Neuronal stem cell (in vitro differentiated cells): ENCODE data around the gene HADHB.

ENCODE experiments used
- DNase-seq: peaks from one replicate; pipeline ENCODE4 v3.0.0-alpha.2; 2013; ENCODE audit warnings: low spot score
- H2AFZ ChIP-seq: one replicate; pipeline ENCODE4 v1.6.1; 2013; ENCODE audit warnings: mild to moderate bottlenecking, low read length, inconsistent platforms
- H2AK5ac ChIP-seq: 2 replicates; pipeline ENCODE4 v1.6.1; 2013; ENCODE audit warnings: low read depth, mild to moderate bottlenecking, inconsistent platforms, low read length, moderate library complexity, mixed read lengths
- H2BK120ac ChIP-seq: 2 replicates; pipeline ENCODE4 v1.6.1; 2013; ENCODE audit warnings: low read depth, mild to moderate bottlenecking, inconsistent platforms, low read length, moderate library complexity, mixed read lengths
- H2BK12ac ChIP-seq: one replicate; pipeline ENCODE4 v1.6.1; 2013; ENCODE audit warnings: low read length, inconsistent platforms
- H2BK15ac ChIP-seq: 2 replicates; pipeline ENCODE4 v1.6.1; 2013; ENCODE audit warnings: mild to moderate bottlenecking, low read length, inconsistent platforms, mixed read lengths
- H2BK5ac ChIP-seq: one replicate; pipeline ENCODE4 v1.6.1; 2013; ENCODE audit warnings: inconsistent platforms, mild to moderate bottlenecking, low read length, moderate library complexity
- H3K14ac ChIP-seq: one replicate; pipeline ENCODE4 v1.6.1; 2013; ENCODE audit warnings: low read length, inconsistent platforms
- H3K18ac ChIP-seq: 2 replicates; pipeline ENCODE4 v1.6.1; 2013; ENCODE audit warnings: low read length, inconsistent platforms
- H3K23ac ChIP-seq: 2 replicates; pipeline ENCODE4 v1.6.1; 2013; ENCODE audit warnings: low read depth, mild to moderate bottlenecking, mixed read lengths, low read length, inconsistent platforms; ENCODE audit not compliant: poor library complexity
- H3K27ac ChIP-seq: replicated peaks from 3 replicates; pipeline ENCODE4 v1.5.1; 2013; ENCODE audit warnings: low read length, inconsistent platforms
- H3K27me3 ChIP-seq, 3 experiments: 2 replicates each; pipeline ENCODE4 v1.6.1; 2013; ENCODE audit warnings: low read length in 3 of 3, mild to moderate bottlenecking in 2 of 3, inconsistent platforms in 1 of 3, low read depth in 1 of 3, mixed read lengths in 1 of 3, moderate library complexity in 1 of 3; ENCODE audit not compliant: control insufficient read depth in 3 of 3, insufficient read depth in 3 of 3
- H3K36me3 ChIP-seq, 2 donors: replicated peaks in 1 of 2; 2 replicates each; pipeline ENCODE4 v1.6.1; 2013; ENCODE audit warnings: low read length in 2 of 2; ENCODE audit not compliant: control insufficient read depth in 2 of 2, insufficient read depth in 2 of 2
- H3K4ac ChIP-seq: 2 replicates; pipeline ENCODE4 v1.6.1; 2013; ENCODE audit warnings: inconsistent platforms, mild to moderate bottlenecking, low read length, moderate library complexity
- H3K4me1 ChIP-seq, 2 donors: 1 replicate in 1 of 2; 2 replicates in 1 of 2; pipeline ENCODE4 v1.6.1; 2013; ENCODE audit warnings: low read length in 2 of 2, low read depth in 1 of 2; ENCODE audit not compliant: control insufficient read depth in 2 of 2, insufficient read depth in 1 of 2
- H3K4me2 ChIP-seq: one replicate; pipeline ENCODE4 v1.6.1; 2013; ENCODE audit warnings: mild to moderate bottlenecking, low read length, inconsistent platforms; ENCODE audit not compliant: insufficient read depth, poor library complexity, severe bottlenecking
- H3K4me3 ChIP-seq, 2 donors: 2 replicates each; pipeline ENCODE4 v1.5.1; 2013; ENCODE audit warnings: low read length in 2 of 2, mild to moderate bottlenecking in 2 of 2, inconsistent platforms in 1 of 2, moderate library complexity in 1 of 2
- H3K79me1 ChIP-seq: one replicate; pipeline ENCODE4 v1.6.1; 2013; ENCODE audit warnings: low read depth, mild to moderate bottlenecking, inconsistent platforms, low read length, moderate library complexity
- H3K9ac ChIP-seq: one replicate; pipeline ENCODE4 v1.6.1; 2013; ENCODE audit warnings: mild to moderate bottlenecking, low read depth, low read length, inconsistent platforms; ENCODE audit not compliant: poor library complexity
- H3K9me3 ChIP-seq, 2 donors: replicated peaks in 1 of 2; 2 replicates each; pipeline versions ENCODE3 to v1.6.1; 2013; ENCODE audit warnings: low read length in 2 of 2, mild to moderate bottlenecking in 2 of 2, inconsistent platforms in 1 of 2, low read depth in 1 of 2, mixed read lengths in 1 of 2, moderate library complexity in 1 of 2; ENCODE audit not compliant: control insufficient read depth in 2 of 2, insufficient read depth in 1 of 2
- H4K8ac ChIP-seq: one replicate; pipeline ENCODE4 v1.6.1; 2013; ENCODE audit warnings: low read depth, mild to moderate bottlenecking, inconsistent platforms, low read length, moderate library complexity
- H4K91ac ChIP-seq: one replicate; pipeline ENCODE4 v1.6.1; 2013; ENCODE audit warnings: low read length, low read depth, mild to moderate bottlenecking, inconsistent platforms; ENCODE audit not compliant: poor library complexity
- WGBS, 2 donors: extraction: QIAGEN DNeasy Blood & Tissue Kit; methylation state at CpG; one replicate each; pipeline ENCODE4 v1.1.7; 2013; ENCODE audit warnings: missing lambda C conversion rate in 2 of 2, mixed read lengths in 1 of 2; ENCODE audit not compliant: insufficient read length in 2 of 2, insufficient replicate concordance in 1 of 2; ENCODE audit errors: extremely low coverage in 2 of 2; 5-methylcytosine and 5-hydroxymethylcytosine counted together

HADHB gene

GRCh38 chr2:26243470-26244308 is 1.1 kb upstream of the HADHB start:
- no peak overlapping the region for H4K91ac ChIP-seq
- H3K36me3 ChIP-seq: peaks cover 0 to 4% of the 10 kb centered on the region in 2 donors
- H3K23ac ChIP-seq: no peak overlapping the region
- peaks cover 11% of the 10 kb centered on the region for H3K79me1 ChIP-seq
- no peaks in the 10 kb centered on the region for H3K9me3 ChIP-seq
- no peak overlapping the region for H2BK12ac ChIP-seq
- peak overlapping the region; percentile 89 for H2BK5ac ChIP-seq
- no peak overlapping the region for H3K14ac ChIP-seq
- peak overlapping the region; percentile 86 for H3K9ac ChIP-seq
- no peak overlapping the region for H2BK15ac ChIP-seq
- no peak overlapping the region for H2BK120ac ChIP-seq
- H2AK5ac ChIP-seq: no peak overlapping the region
- H3K18ac ChIP-seq: peak overlapping the region; percentile 90
- DNase-seq: peak; percentile 37
- peak overlapping the region; percentile 79 for H3K27ac ChIP-seq
- no peak overlapping the region for H3K4ac ChIP-seq
- H4K8ac ChIP-seq: no peak overlapping the region
- peak overlapping the region; percentile 73 to 87 for H3K4me3 ChIP-seq
- H3K4me2 ChIP-seq: peak overlapping the region; percentile 69
- no CpG with 5 or more reads among the region's 22 CpGs for WGBS, 2 donors
- H3K27me3 ChIP-seq: peaks cover 0 to 2% (median 0%) of the 10 kb centered on the region in 3 experiments
- peaks cover 0 to 5% of the 10 kb centered on the region in 2 donors for H3K4me1 ChIP-seq
- peak overlapping the region; percentile 97 for H2AFZ ChIP-seq

GRCh38 chr2:26245231-26245732 is 543 bp downstream of the HADHB start:
- no peak overlapping the region for H2BK15ac ChIP-seq
- peak; percentile 30 for DNase-seq
- H3K4me2 ChIP-seq: peak overlapping the region; percentile 69
- peak overlapping the region; percentile 46 for H3K18ac ChIP-seq
- no peak overlapping the region for H2BK120ac ChIP-seq
- peak overlapping the region; percentile 39 for H3K14ac ChIP-seq
- H2BK5ac ChIP-seq: peak overlapping the region; percentile 89
- no peaks in the 10 kb centered on the region for H3K9me3 ChIP-seq
- H2AFZ ChIP-seq: peak overlapping the region; percentile 97
- no peak overlapping the region for H2BK12ac ChIP-seq
- no peak overlapping the region for H4K91ac ChIP-seq
- H3K79me1 ChIP-seq: peaks cover 11% of the 10 kb centered on the region
- H3K4me1 ChIP-seq: peaks cover 0 to 5% of the 10 kb centered on the region in 2 donors
- H3K36me3 ChIP-seq: no peaks in the 10 kb centered on the region
- peaks cover 0 to 2% (median 0%) of the 10 kb centered on the region in 3 experiments for H3K27me3 ChIP-seq
- H3K4ac ChIP-seq: no peak overlapping the region
- peak overlapping the region; percentile 73 to 87 for H3K4me3 ChIP-seq
- H3K9ac ChIP-seq: peak overlapping the region; percentile 53
- no peak overlapping the region for H4K8ac ChIP-seq
- peak overlapping the region; percentile 81 for H3K23ac ChIP-seq
- no peak overlapping the region for H2AK5ac ChIP-seq
- no CpG with 5 or more reads among the region's 21 CpGs for WGBS, 2 donors
- no peak overlapping the region for H3K27ac ChIP-seq

- no peak overlapping the region for H3K4ac ChIP-seq
- no peak overlapping the region for H3K4me2 ChIP-seq
- no peak overlapping the region for H4K8ac ChIP-seq
- no peak overlapping the region for H3K27ac ChIP-seq
- H2BK15ac ChIP-seq: no peak overlapping the region
- no peak overlapping the region for H2BK12ac ChIP-seq
- peak overlapping the region; percentile 73 to 87 for H3K4me3 ChIP-seq
- H2AK5ac ChIP-seq: no peak overlapping the region
- peaks cover 0 to 2% (median 0%) of the 10 kb centered on the region in 3 experiments for H3K27me3 ChIP-seq
- no peak for DNase-seq
- H3K79me1 ChIP-seq: peaks cover 11% of the 10 kb centered on the region
- no peak overlapping the region for H3K9ac ChIP-seq
- H3K36me3 ChIP-seq: no peaks in the 10 kb centered on the region
- H3K18ac ChIP-seq: no peak overlapping the region
- H2BK5ac ChIP-seq: no peak overlapping the region
- no peak overlapping the region for H2BK120ac ChIP-seq
- no peak overlapping the region for H4K91ac ChIP-seq
- H3K23ac ChIP-seq: no peak overlapping the region
- H3K14ac ChIP-seq: no peak overlapping the region
- peaks cover 0 to 5% of the 10 kb centered on the region in 2 donors for H3K4me1 ChIP-seq
- H2AFZ ChIP-seq: no peak overlapping the region
- no peaks in the 10 kb centered on the region for H3K9me3 ChIP-seq
- whole genome bisulfite sequencing, 2 donors: no CpG with 5 or more reads among the region's 3 CpGs
These were observed 1.1 kb downstream of the HADHB start for GRCh38 chr2:26245810-26246209.

- no CpG with 5 or more reads among the region's 9 CpGs for WGBS, 2 donors
- no peak overlapping the region for H3K4me3 ChIP-seq
These were observed 2.1 kb downstream of the HADHB start for GRCh38 chr2:26246818-26247217.

More at GRCh38 chr2:26246818-26247217, 2.1 kb downstream of the HADHB start:
- no peak for DNase-seq
- no peak overlapping the region for H4K91ac ChIP-seq
- H2BK12ac ChIP-seq: no peak overlapping the region
- peaks cover 11% of the 10 kb centered on the region for H3K79me1 ChIP-seq
- no peak overlapping the region for H2BK120ac ChIP-seq
- no peak overlapping the region for H3K9ac ChIP-seq
- no peak overlapping the region for H3K23ac ChIP-seq
- H3K9me3 ChIP-seq: no peaks in the 10 kb centered on the region
- no peak overlapping the region for H3K4me2 ChIP-seq
- H3K27me3 ChIP-seq: peaks cover 0 to 2% (median 0%) of the 10 kb centered on the region in 3 experiments
- no peak overlapping the region for H3K4ac ChIP-seq
- H3K14ac ChIP-seq: no peak overlapping the region
- no peak overlapping the region for H2BK5ac ChIP-seq
- no peak overlapping the region for H4K8ac ChIP-seq
- no peaks in the 10 kb centered on the region for H3K36me3 ChIP-seq
- H2AK5ac ChIP-seq: no peak overlapping the region
- H3K27ac ChIP-seq: no peak overlapping the region
- peaks cover 0 to 5% of the 10 kb centered on the region in 2 donors for H3K4me1 ChIP-seq
- H2BK15ac ChIP-seq: no peak overlapping the region
- no peak overlapping the region for H3K18ac ChIP-seq
- H2AFZ ChIP-seq: no peak overlapping the region
